GM11168 (cell line): ENCODE results near the gene NSMCE3.

ENCODE experiments used
- in situ Hi-C: fragments of 300-500 bp; cut with MboI; formaldehyde crosslinking; loops from one replicate; pipeline ENCODE4 v1.12.0; 2022; ENCODE audit warnings: low sequenced_read_pairs; ENCODE audit not compliant: unreplicated experiment

The NSMCE3 gene

DNA sequence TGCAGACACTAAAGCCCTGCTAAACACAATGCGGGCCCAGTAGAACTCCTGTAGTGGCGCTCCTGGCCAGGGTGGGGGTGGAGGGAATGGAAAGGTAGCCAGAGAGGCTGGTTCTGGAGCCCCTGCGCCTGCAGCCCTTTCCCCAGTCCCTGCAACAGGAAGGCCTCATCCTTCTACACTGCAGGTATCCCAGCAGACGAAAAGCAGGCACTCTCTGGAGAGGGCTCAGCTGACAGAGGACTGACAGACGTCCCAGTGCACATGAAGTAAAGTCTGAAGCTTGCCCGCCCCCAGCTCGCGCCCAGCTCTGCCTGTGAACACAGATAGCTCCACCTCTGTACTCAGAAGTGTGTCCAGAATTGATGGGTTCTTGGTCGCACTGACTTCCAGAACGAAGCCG lies 46.0 kb downstream of the NSMCE3 start:
- in situ Hi-C loops = no loop called here

GRCh38 chr15:29222129-29222853 lies 47.3 kb downstream of the NSMCE3 start:
- in situ Hi-C loops = no loop called here

GRCh38 chr15:29220852-29221251 lies 48.8 kb downstream of the NSMCE3 start:
- in situ Hi-C loops = no loop called here

DNA sequence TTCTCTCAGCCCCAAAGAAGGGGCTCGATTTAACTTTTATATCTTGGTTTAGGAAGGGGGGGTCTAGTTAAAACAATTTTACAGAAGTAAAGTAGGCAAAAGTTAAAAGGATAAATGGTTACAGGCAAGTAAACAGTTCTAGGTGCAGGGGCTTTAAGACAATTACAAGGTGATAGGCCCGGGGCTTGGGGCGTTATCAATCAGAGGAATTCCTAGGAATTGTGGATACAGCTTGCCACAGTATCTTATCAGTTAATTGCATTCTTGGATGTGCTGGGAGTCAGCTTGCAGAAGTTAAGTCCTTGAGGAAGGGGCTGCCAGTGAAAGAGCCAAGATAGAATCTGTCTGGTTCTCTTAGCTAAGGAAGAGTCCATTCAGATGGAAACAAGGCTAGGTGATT lies 52.7 kb downstream of the NSMCE3 start:
- in situ Hi-C loops = no loop called here
